Neural cell (in vitro differentiated cells): ENCODE data around the gene TCL1A.

Experiments used
- EP300 ChIP-seq: fragments of 450-650 bp; conservative IDR thresholded peaks from 2 replicates; pipeline ENCODE4 v1.6.1; 2014; ENCODE audit warnings: antibody characterized with exemption, mild to moderate bottlenecking, moderate library complexity; ENCODE audit not compliant: poor library complexity, severe bottlenecking
- EZH2 ChIP-seq: fragments of 200-600, 300-800 bp; shearing (Covaris generic), sonication (generic); IDR thresholded peaks from 2 replicates; pipeline ENCODE4 v1.6.1; 2014; ENCODE audit warnings: antibody characterized with exemption, low read length, borderline replicate concordance, mild to moderate bottlenecking; ENCODE audit not compliant: insufficient read depth, poor library complexity, severe bottlenecking
- SMC3 ChIP-seq: fragments of 450-650 bp; conservative IDR thresholded peaks from 2 replicates; pipeline ENCODE4 v1.6.1; 2014; ENCODE audit warnings: antibody characterized with exemption, mild to moderate bottlenecking, moderate library complexity; ENCODE audit not compliant: poor library complexity
- TAF1 ChIP-seq: IDR thresholded peaks from 2 replicates; pipeline ENCODE4 v1.6.1; 2012; ENCODE audit warnings: low read depth
- TF ChIP-seq, protein P1 (sequence below): fragments of 450-650 bp; IDR thresholded peaks from 2 replicates; pipeline ENCODE4 v1.5.1; 2014; ENCODE audit warnings: antibody characterized with exemption, mild to moderate bottlenecking, moderate library complexity; ENCODE audit not compliant: poor library complexity, severe bottlenecking

DNA sequence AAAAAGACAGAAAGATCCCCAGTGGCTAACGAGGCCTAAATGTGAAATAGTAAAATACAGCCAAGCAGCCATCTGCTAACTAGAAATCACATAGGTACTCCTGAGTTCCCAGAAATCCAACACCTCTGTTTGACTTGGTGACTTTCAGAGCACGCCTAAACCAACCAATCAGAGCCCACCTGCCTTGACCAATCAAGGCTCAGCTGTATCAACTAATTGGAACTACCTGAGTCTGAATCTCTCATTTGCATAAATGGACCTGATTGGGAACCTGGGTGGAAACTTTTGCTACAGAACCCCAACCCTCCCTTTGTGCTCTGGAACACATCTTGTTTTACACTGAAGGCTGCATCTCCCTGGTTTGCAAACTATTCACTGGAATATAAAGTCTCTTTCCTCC, 32.8 kb downstream of the TCL1A start:
- TF ChIP-seq, protein P1, sequence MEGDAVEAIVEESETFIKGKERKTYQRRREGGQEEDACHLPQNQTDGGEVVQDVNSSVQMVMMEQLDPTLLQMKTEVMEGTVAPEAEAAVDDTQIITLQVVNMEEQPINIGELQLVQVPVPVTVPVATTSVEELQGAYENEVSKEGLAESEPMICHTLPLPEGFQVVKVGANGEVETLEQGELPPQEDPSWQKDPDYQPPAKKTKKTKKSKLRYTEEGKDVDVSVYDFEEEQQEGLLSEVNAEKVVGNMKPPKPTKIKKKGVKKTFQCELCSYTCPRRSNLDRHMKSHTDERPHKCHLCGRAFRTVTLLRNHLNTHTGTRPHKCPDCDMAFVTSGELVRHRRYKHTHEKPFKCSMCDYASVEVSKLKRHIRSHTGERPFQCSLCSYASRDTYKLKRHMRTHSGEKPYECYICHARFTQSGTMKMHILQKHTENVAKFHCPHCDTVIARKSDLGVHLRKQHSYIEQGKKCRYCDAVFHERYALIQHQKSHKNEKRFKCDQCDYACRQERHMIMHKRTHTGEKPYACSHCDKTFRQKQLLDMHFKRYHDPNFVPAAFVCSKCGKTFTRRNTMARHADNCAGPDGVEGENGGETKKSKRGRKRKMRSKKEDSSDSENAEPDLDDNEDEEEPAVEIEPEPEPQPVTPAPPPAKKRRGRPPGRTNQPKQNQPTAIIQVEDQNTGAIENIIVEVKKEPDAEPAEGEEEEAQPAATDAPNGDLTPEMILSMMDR, result no peak
- TF ChIP-seq SMC3 (no peak), TAF1 (no peak), EP300 (no peak), EZH2 (no peak)
